ENCODE measurements around the gene CAMTA1.
A peak's percentile ranks its signal among the peaks of the same experiment; 100 is the strongest.

Gene CAMTA1

GRCh38 chr1:7018351-7018750 is 233.1 kb downstream of the CAMTA1 start:
- Histone ChIP-seq H2AFZ (ENCODE audit: low read length) (no peak overlapping the region), H3K27me3 (replicated peaks; ENCODE audit: insufficient read depth, low read length) (peaks cover 31% of the 10 kb centered on the region), H3K9me3 (replicated peaks; ENCODE audit: insufficient read depth, low read length) (no peaks in the 10 kb centered on the region), H3F3A (ENCODE audit: insufficient read depth, low read length) (peaks cover 6% of the 10 kb centered on the region; the same call in 1 of the 2 replicates), H3K4me1 (ENCODE audit: low read length) (peaks cover 17% of the 10 kb centered on the region), H3K27ac (ENCODE audit: low read length) (no peak overlapping the region), H3K4me2 (ENCODE audit: low read depth, low read length) (no peak overlapping the region), H3K4me3 (ENCODE audit: low read length) (no peak overlapping the region), H3K79me2 (ENCODE audit: low read length) (no peaks in the 10 kb centered on the region), H3K36me3 (replicated peaks; ENCODE audit: insufficient read depth, low read length) (no peaks in the 10 kb centered on the region), H3K9ac (ENCODE audit: low read length) (no peak overlapping the region), H3K9me2 (replicated peaks; ENCODE audit: insufficient read depth, low read length) (no peaks in the 10 kb centered on the region), H4K20me1 (ENCODE audit: insufficient read depth, low read length) (no peaks in the 10 kb centered on the region)
- TF ChIP-seq EZH2 (optimal IDR thresholded peaks at IDR 0.05; ENCODE audit: low read depth, low read length) (no peak), EZH2phosphoT487 (IDR thresholded peaks at IDR 0.05; ENCODE audit: low read length) (no peak), CTCF (IDR thresholded peaks at IDR 0.05; ENCODE audit: low read length) (no peak)
- no peak for DNase-seq

GRCh38 chr1:7018826-7019225 is 233.6 kb downstream of the CAMTA1 start:
- H3K9me2 ChIP-seq (replicated peaks; ENCODE audit: insufficient read depth, low read length), result no peaks in the 10 kb centered on the region
- no peak overlapping the region for H3K4me3 ChIP-seq (ENCODE audit: low read length)
- no peaks in the 10 kb centered on the region for H3K9me3 ChIP-seq (replicated peaks; ENCODE audit: insufficient read depth, low read length)
- H3K27me3 ChIP-seq (replicated peaks; ENCODE audit: insufficient read depth, low read length), result peaks cover 32% of the 10 kb centered on the region
- H3K36me3 ChIP-seq (replicated peaks; ENCODE audit: insufficient read depth, low read length), result no peaks in the 10 kb centered on the region
- H3K4me2 ChIP-seq (ENCODE audit: low read depth, low read length), result 0 out of 2 replicates have a peak overlapping the region, but pooled peaks have one; percentile 60
- no peak overlapping the region for H3K9ac ChIP-seq (ENCODE audit: low read length)
- no peak for DNase-seq
- H3K27ac ChIP-seq (ENCODE audit: low read length), result no peak overlapping the region
- TF ChIP-seq EZH2phosphoT487 (IDR thresholded peaks at IDR 0.05; ENCODE audit: low read length) (no peak), EZH2 (optimal IDR thresholded peaks at IDR 0.05; ENCODE audit: low read depth, low read length) (no peak), CTCF (IDR thresholded peaks at IDR 0.05; ENCODE audit: low read length) (no peak)
- H3K79me2 ChIP-seq (ENCODE audit: low read length), result no peaks in the 10 kb centered on the region
- no peak overlapping the region for H2AFZ ChIP-seq (ENCODE audit: low read length)
- peaks cover 6% of the 10 kb centered on the region; the same call in 1 of the 2 replicates for H3F3A ChIP-seq (ENCODE audit: insufficient read depth, low read length)
- H3K4me1 ChIP-seq (ENCODE audit: low read length), result peaks cover 17% of the 10 kb centered on the region
- H4K20me1 ChIP-seq (ENCODE audit: insufficient read depth, low read length), result no peaks in the 10 kb centered on the region

- no peaks in the 10 kb centered on the region for H3K79me2 ChIP-seq (ENCODE audit: low read length)
- peak; percentile 58 for DNase-seq
- peak overlapping the region; percentile 13; the same call in 1 of the 2 replicates for H3K4me3 ChIP-seq (ENCODE audit: low read length)
- peak overlapping the region; percentile 20 for H2AFZ ChIP-seq (ENCODE audit: low read length)
- no peaks in the 10 kb centered on the region for H3K9me3 ChIP-seq (replicated peaks; ENCODE audit: insufficient read depth, low read length)
- no peak overlapping the region for H3K9ac ChIP-seq (ENCODE audit: low read length)
- H3K9me2 ChIP-seq (replicated peaks; ENCODE audit: insufficient read depth, low read length), result no peaks in the 10 kb centered on the region
- H3K4me1 ChIP-seq (ENCODE audit: low read length), result peaks cover 10% of the 10 kb centered on the region
- H3F3A ChIP-seq (ENCODE audit: insufficient read depth, low read length), result peaks cover 6% of the 10 kb centered on the region; the same call in 1 of the 2 replicates
- H3K36me3 ChIP-seq (replicated peaks; ENCODE audit: insufficient read depth, low read length), result no peaks in the 10 kb centered on the region
- TF ChIP-seq CTCF (IDR thresholded peaks at IDR 0.05; ENCODE audit: low read length) (no peak), EZH2phosphoT487 (IDR thresholded peaks at IDR 0.05; ENCODE audit: low read length) (no peak), EZH2 (optimal IDR thresholded peaks at IDR 0.05; ENCODE audit: low read depth, low read length) (no peak)
- no peaks in the 10 kb centered on the region for H4K20me1 ChIP-seq (ENCODE audit: insufficient read depth, low read length)
- peaks cover 32% of the 10 kb centered on the region for H3K27me3 ChIP-seq (replicated peaks; ENCODE audit: insufficient read depth, low read length)
- H3K27ac ChIP-seq (ENCODE audit: low read length), result no peak overlapping the region
- H3K4me2 ChIP-seq (ENCODE audit: low read depth, low read length), result peak overlapping the region; percentile 60
Measured at GRCh38 chr1:7019510-7019909, 234.3 kb downstream of the CAMTA1 start.
